Activated CD8-positive, alpha-beta memory T cell treated with anti-CD3 and anti-CD28 coated beads, Interleukin-2, amount 10 ng/mL, durations not matched to agents 7 days and 5 days (primary cell): Measurements from ENCODE around the gene GTF3C2. TPM values are rescaled to one million over a fixed set of nuclear protein-coding genes. Genes with fewer than 3 reads are reported as not detected.

Experiments used
- ATAC-seq: fragments of 150-1000 bp; cut with Tn5 transposase; one replicate; pipeline ENCODE4 v1.10.0; 2021; ENCODE audit warnings: moderate library complexity
- CTCF ChIA-PET: fragments of 350-600 bp; sonication (Branson Sonifier 250); formaldehyde crosslinking; loops from one replicate; lab custom pipeline; 2021; ENCODE audit warnings: antibody characterized with exemption; lab: Charles Lee
- DNase-seq: peaks from one replicate; pipeline ENCODE4 v3.0.0-alpha.2; 2020
- H3K27ac Mint-ChIP-seq: one replicate; pipeline ENCODE4 v1.8.0; 2021; ENCODE audit warnings: mild to moderate bottlenecking, mixed read lengths
- H3K27me3 Mint-ChIP-seq: one replicate; pipeline ENCODE4 v1.8.0; 2021; ENCODE audit warnings: mixed read lengths
- H3K36me3 Mint-ChIP-seq: one replicate; pipeline ENCODE4 v1.8.0; 2021; ENCODE audit warnings: mild to moderate bottlenecking, mixed read lengths
- H3K4me1 Mint-ChIP-seq: one replicate; pipeline ENCODE4 v1.8.0; 2021; ENCODE audit warnings: mixed read lengths
- H3K4me3 Mint-ChIP-seq: one replicate; pipeline ENCODE4 v1.8.0; 2021; ENCODE audit warnings: mild to moderate bottlenecking, moderate library complexity, mixed read lengths
- H3K9me3 Mint-ChIP-seq: one replicate; pipeline ENCODE4 v1.8.0; 2022; ENCODE audit warnings: low read depth, mixed read lengths
- total RNA-seq, 2 experiments: library from RNA; stranded (reverse); gene quantifications; one replicate each; pipeline ENCODE4 v1.2.3, GENCODE V29; 2021

The GTF3C2 gene
- total RNA-seq, 2 experiments from 2014 or later: 54.6 to 67.6 TPM

- no peak for ATAC-seq
- no peak overlapping the region for H3K27ac Mint-ChIP-seq
These were observed 61.6 kb downstream of the GTF3C2 start for GRCh38 chr2:27294928-27295327.

GRCh38 chr2:27291865-27292264, 64.7 kb downstream of the GTF3C2 start:
- Mint-ChIP-seq H3K27ac (no peak overlapping the region), H3K9me3 (no peaks in the 10 kb centered on the region), H3K4me3 (no peak overlapping the region), H3K4me1 (peaks cover 2% of the 10 kb centered on the region), H3K27me3 (peaks cover 54% of the 10 kb centered on the region), H3K36me3 (no peaks in the 10 kb centered on the region)
- CTCF ChIA-PET: interaction anchor here (0.9 to 5.1 kb wide), 5 partner anchors 9 to 122 kb away, joined by 3 to 39 read pairs (median 6); partner anchors contain the start of gene TRIM54
- ATAC-seq (no peak), DNase-seq (no peak)

More at GRCh38 chr2:27294928-27295327, 61.6 kb downstream of the GTF3C2 start:
- no peaks in the 10 kb centered on the region for H3K36me3 Mint-ChIP-seq
- DNase-seq: no peak
- CTCF ChIA-PET: interaction anchor here (1.6 to 5.1 kb wide), 2 partner anchors 8 to 14 kb away, joined by 6 to 35 read pairs; no protein-coding TSS in a partner anchor
- H3K4me3 Mint-ChIP-seq: no peak overlapping the region
- peaks cover 2% of the 10 kb centered on the region for H3K4me1 Mint-ChIP-seq
- H3K9me3 Mint-ChIP-seq: no peaks in the 10 kb centered on the region
- peaks cover 40% of the 10 kb centered on the region for H3K27me3 Mint-ChIP-seq

DNA sequence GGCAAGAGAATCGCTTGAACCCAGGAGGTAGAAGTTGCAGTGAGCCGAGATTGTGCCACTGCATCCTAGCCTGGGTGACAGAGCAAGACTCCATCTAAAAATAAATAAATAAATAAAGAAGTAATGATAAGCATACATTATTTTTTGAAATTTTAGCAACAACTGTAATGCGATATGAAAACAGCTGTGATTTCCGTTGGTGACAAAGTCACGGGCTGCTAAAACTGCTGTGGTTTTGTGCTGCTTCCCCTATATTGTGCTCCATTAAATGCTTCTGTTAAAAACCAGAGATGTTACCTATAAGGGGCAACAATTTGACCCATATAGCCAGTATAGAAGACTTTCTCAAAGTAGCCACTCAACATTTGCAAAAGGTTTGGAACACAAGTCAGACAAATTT, 66.0 kb downstream of the GTF3C2 start:
- no peak for DNase-seq
- Mint-ChIP-seq H3K4me3 (no peak overlapping the region), H3K27ac (no peak overlapping the region), H3K9me3 (no peaks in the 10 kb centered on the region), H3K27me3 (peaks cover 58% of the 10 kb centered on the region), H3K36me3 (no peaks in the 10 kb centered on the region), H3K4me1 (peaks cover 2% of the 10 kb centered on the region)
- CTCF ChIA-PET: interaction anchor here (1.2 to 5.1 kb wide), 4 partner anchors 9 to 15 kb away, joined by 3 to 39 read pairs (median 20); partner anchors contain the start of gene TRIM54
- ATAC-seq: no peak

DNA sequence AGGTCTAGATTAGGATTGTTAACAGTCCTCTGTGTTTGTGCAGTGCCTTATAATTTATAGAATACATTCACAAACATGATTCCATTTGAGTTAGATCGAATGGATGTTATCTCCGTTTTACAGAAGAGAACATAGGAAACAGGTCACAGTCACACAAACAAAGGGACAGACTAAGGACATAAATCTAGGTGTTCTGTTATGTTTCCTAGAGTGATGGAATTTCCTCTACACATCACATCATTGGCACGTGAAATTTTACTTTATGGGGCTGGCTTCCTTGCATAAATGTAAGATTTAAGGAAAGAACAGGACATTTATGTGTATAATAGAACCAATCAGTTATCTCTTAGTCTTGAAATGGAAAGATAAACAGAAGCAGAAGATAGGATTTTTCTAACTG, 68.0 kb downstream of the GTF3C2 start:
- ATAC-seq: no peak
- Mint-ChIP-seq H3K36me3 (no peaks in the 10 kb centered on the region), H3K4me1 (peaks cover 2% of the 10 kb centered on the region), H3K27ac (no peak overlapping the region), H3K4me3 (no peak overlapping the region), H3K27me3 (peaks cover 65% of the 10 kb centered on the region), H3K9me3 (no peaks in the 10 kb centered on the region)
- CTCF ChIA-PET: interaction anchor here (2.3 kb wide), 1 partner anchor 14 kb away, joined by 10 read pairs; no protein-coding TSS in a partner anchor
- DNase-seq: no peak

DNA sequence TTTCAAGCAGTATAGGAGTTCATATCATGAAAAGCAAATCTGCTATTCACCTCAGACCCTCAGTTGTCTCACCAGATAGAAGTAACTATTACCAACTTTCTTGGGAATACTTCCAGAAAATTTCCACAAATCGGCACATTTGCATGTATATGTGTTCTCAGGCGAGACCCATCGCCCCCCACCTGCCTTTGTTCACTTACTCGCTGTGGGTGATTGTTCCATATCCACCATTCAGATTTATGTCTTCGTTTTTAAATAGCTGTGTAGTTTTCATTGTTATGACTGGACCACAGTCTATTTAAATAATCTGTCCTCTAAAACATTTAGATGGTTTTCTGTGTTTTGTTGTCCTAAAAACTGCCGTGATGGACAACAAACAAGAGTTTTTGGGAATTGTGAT, 71.1 kb downstream of the GTF3C2 start:
- CTCF ChIA-PET: interaction anchor here (1.3 to 2.9 kb wide), 2 partner anchors 13 to 17 kb away, joined by 3 to 17 read pairs; no protein-coding TSS in a partner anchor
- ATAC-seq (no peak), DNase-seq (no peak)
- Mint-ChIP-seq H3K4me1 (peaks cover under 1% of the 10 kb centered on the region), H3K36me3 (no peaks in the 10 kb centered on the region), H3K4me3 (no peak overlapping the region), H3K27ac (no peak overlapping the region), H3K27me3 (peaks cover 62% of the 10 kb centered on the region), H3K9me3 (no peaks in the 10 kb centered on the region)

DNA sequence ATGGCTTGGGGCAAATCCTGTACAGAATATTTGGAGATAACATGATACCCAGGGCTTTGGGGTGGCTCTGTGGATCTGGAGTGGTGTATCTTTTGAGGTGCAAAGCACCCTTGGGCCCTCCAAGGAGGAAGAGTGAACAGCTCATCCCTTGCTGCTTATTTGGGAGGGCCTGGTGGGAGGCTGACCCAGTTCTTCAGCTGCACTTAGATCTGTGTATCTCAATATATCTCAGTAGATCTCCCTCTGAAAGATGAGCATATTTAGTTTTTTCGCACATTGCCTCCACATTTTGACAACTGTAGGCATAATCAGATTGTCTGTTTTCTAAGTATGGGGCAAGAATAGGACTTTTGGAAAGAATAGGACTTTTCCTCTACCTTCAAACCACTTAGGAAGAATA, 71.6 kb downstream of the GTF3C2 start:
- no peaks in the 10 kb centered on the region for H3K9me3 Mint-ChIP-seq
- no peak for ATAC-seq
- H3K27me3 Mint-ChIP-seq: peaks cover 62% of the 10 kb centered on the region
- no peak overlapping the region for H3K27ac Mint-ChIP-seq
- CTCF ChIA-PET: interaction anchor here (1.3 to 6.1 kb wide), 3 partner anchors 13 to 186 kb away, joined by 3 to 74 read pairs (median 17); no protein-coding TSS in a partner anchor
- H3K4me1 Mint-ChIP-seq: peaks cover 4% of the 10 kb centered on the region
- no peak for DNase-seq
- H3K4me3 Mint-ChIP-seq: no peak overlapping the region
- H3K36me3 Mint-ChIP-seq: no peaks in the 10 kb centered on the region

DNA sequence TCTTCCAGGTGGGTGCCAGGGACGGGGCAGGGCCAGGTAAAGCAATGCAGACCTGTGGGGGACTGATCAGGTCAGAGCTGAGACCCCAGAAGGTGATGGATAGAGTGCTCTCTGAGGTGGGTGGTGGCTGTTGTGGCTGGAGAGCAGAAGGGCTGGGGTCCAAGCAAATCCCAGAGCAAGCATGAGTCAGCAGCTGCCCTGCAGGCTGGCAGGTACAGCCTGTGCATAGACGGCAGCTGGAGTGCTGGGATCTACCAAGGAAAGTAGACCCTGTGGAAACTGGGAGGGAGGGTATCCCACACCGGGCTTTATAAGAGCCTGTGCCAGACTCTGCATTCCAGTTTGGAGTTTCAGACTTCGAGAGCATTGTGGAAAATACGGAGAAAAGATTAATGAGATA, 73.7 kb downstream of the GTF3C2 start:
- H3K27ac Mint-ChIP-seq: no peak overlapping the region
- H3K4me1 Mint-ChIP-seq: peaks cover 10% of the 10 kb centered on the region
- H3K27me3 Mint-ChIP-seq: peaks cover 50% of the 10 kb centered on the region
- CTCF ChIA-PET: interaction anchor here (0.7 to 6.1 kb wide), 9 partner anchors 9 to 321 kb away, joined by 3 to 74 read pairs (median 17); partner anchors contain the start of gene PREB
- DNase-seq: no peak
- no peaks in the 10 kb centered on the region for H3K36me3 Mint-ChIP-seq
- no peak overlapping the region for H3K4me3 Mint-ChIP-seq
- no peak for ATAC-seq
- H3K9me3 Mint-ChIP-seq: no peaks in the 10 kb centered on the region

DNA sequence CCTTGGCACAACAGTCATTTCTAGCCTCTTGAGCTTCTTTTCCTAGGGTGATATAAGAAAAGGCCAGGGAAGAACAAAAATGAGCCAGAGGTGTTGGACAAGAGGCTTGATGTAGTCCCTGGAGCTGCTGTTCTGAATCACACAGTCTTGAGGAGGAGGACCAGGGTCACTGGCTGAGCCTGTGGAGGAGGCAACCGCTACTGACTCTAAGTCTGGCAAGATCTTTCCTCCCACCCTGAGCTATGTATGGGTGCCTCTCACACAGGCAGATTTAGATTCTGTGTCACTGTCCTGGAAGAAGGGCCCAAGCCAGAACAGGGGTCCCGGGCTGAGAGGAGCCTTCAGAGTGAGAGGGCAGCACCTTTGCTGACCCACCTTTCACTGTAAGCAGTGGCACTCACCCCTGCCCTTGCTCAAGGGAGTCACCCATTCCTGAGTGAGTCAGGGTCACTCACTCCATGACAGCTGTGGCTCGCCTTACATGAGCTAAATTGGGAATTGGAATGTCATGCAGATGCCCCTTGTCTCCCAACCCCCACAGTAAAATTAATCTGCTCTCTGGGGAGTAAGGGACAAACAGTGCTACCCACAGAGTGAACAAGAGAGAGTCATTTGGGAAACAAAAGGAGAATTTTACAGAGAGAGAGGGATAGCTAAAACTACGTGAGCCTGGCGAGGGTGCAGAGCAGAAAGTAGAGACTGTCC, 74.6 kb downstream of the GTF3C2 start, which contains the start of gene TRIM54:
Gene TRIM54, plus strand, starts transcription at position 575 of the 705 bp plus-strand sequence. CDS start 303 bp downstream, outside the sequence.
- peaks cover 10% of the 10 kb centered on the region for H3K4me1 Mint-ChIP-seq
- DNase-seq (no peak), ATAC-seq (no peak)
- CTCF ChIA-PET: interaction anchor here (0.7 to 6.1 kb wide), 15 partner anchors 9 to 436 kb away, joined by 3 to 74 read pairs (median 10); partner anchors contain the start of genes PREB and SLC30A3
- H3K27me3 Mint-ChIP-seq: peaks cover 52% of the 10 kb centered on the region
- no peaks in the 10 kb centered on the region for H3K36me3 Mint-ChIP-seq
- no peak within 1 kb of the TSS for H3K27ac Mint-ChIP-seq
- H3K9me3 Mint-ChIP-seq: no peaks in the 10 kb centered on the region
- no peak within 1 kb of the TSS for H3K4me3 Mint-ChIP-seq

DNA sequence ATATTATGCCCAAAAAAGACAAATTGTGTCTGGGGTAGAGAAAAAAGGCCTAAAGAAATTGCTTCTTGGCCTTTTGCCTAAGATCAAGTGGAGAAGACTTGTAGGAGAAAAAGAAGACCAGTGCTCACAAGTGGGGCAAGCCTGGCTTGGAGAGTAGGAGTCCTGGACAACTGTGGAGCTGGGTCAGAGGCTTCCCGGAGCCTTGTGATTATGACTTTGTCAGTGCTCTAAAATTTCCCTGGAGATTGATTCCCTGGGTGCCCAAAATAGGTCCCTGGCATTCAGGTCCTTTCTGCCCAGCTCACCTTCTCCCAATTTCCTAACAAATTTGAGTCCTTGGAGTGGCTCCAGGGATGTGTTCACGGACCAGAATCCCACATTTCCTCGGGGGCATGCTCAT, 75.1 kb downstream of the GTF3C2 start:
- no peaks in the 10 kb centered on the region for H3K36me3 Mint-ChIP-seq
- CTCF ChIA-PET: interaction anchor here (0.9 to 6.1 kb wide), 12 partner anchors 11 to 435 kb away, joined by 3 to 74 read pairs (median 22); partner anchors contain the start of gene SLC30A3
- DNase-seq: no peak
- peaks cover 50% of the 10 kb centered on the region for H3K27me3 Mint-ChIP-seq
- no peak overlapping the region for H3K27ac Mint-ChIP-seq
- no peaks in the 10 kb centered on the region for H3K9me3 Mint-ChIP-seq
- no peak overlapping the region for H3K4me3 Mint-ChIP-seq
- peaks cover 10% of the 10 kb centered on the region for H3K4me1 Mint-ChIP-seq
- ATAC-seq: no peak

GRCh38 chr2:27280826-27281225, 75.7 kb downstream of the GTF3C2 start:
- DNase-seq: no peak
- H3K27me3 Mint-ChIP-seq: peaks cover 48% of the 10 kb centered on the region
- no peak overlapping the region for H3K27ac Mint-ChIP-seq
- H3K9me3 Mint-ChIP-seq: no peaks in the 10 kb centered on the region
- CTCF ChIA-PET: interaction anchor here (0.6 to 6.1 kb wide), 18 partner anchors 10 to 318 kb away, joined by 3 to 74 read pairs (median 10); partner anchors contain the start of genes ABHD1, KHK, MPV17 and SLC30A3
- H3K4me3 Mint-ChIP-seq: no peak overlapping the region
- no peaks in the 10 kb centered on the region for H3K36me3 Mint-ChIP-seq
- no peak for ATAC-seq
- peaks cover 10% of the 10 kb centered on the region for H3K4me1 Mint-ChIP-seq

- no peak for DNase-seq
- H3K36me3 Mint-ChIP-seq: no peaks in the 10 kb centered on the region
- H3K9me3 Mint-ChIP-seq: no peaks in the 10 kb centered on the region
- H3K4me1 Mint-ChIP-seq: peaks cover 13% of the 10 kb centered on the region
- CTCF ChIA-PET: interaction anchor here (0.7 to 5.6 kb wide), 7 partner anchors 13 to 316 kb away, joined by 3 to 65 read pairs (median 22); partner anchors contain the start of genes KHK and SLC30A3
- no peak overlapping the region for H3K4me3 Mint-ChIP-seq
- no peak for ATAC-seq
- peaks cover 34% of the 10 kb centered on the region for H3K27me3 Mint-ChIP-seq
- no peak overlapping the region for H3K27ac Mint-ChIP-seq
These were observed 78.6 kb downstream of the GTF3C2 start for GRCh38 chr2:27278010-27278409.
